HG03025 (cell line): ENCODE measurements around the gene LDLRAP1.

Experiments
- ATAC-seq: cut with Tn5 transposase; IDR thresholded peaks from one replicate; pipeline ENCODE4 v1.9.1; 2021; ENCODE audit warnings: mild to moderate bottlenecking, moderate library complexity; ENCODE audit not compliant: unreplicated experiment, low FRiP score

LDLRAP1 gene

GRCh38 chr1:25523542-25523941 lies 19.9 kb upstream of the LDLRAP1 start:
- no peak for ATAC-seq

- no peak for ATAC-seq
Measured at GRCh38 chr1:25524568-25525360, 18.6 kb upstream of the LDLRAP1 start.

GRCh38 chr1:25525361-25525688 lies 18.1 kb upstream of the LDLRAP1 start:
- ATAC-seq = no peak

GRCh38 chr1:25526753-25527152 lies 16.7 kb upstream of the LDLRAP1 start:
- no peak for ATAC-seq

- no peak for ATAC-seq
Measured at GRCh38 chr1:25527226-25527846, 16.1 kb upstream of the LDLRAP1 start.

GRCh38 chr1:25527946-25528595 lies 15.3 kb upstream of the LDLRAP1 start:
- ATAC-seq = no peak

- no peak for ATAC-seq
Measured at GRCh38 chr1:25528881-25529517, 14.4 kb upstream of the LDLRAP1 start.

GRCh38 chr1:25529518-25530185 lies 13.8 kb upstream of the LDLRAP1 start:
- ATAC-seq = no peak

- ATAC-seq = no peak
Measured at GRCh38 chr1:25530186-25531081, 13.0 kb upstream of the LDLRAP1 start.

GRCh38 chr1:25531082-25531461 lies 12.3 kb upstream of the LDLRAP1 start:
- no peak for ATAC-seq

GRCh38 chr1:25532970-25533369 lies 10.4 kb upstream of the LDLRAP1 start:
- no peak for ATAC-seq

GRCh38 chr1:25533775-25534409 lies 9.5 kb upstream of the LDLRAP1 start:
- ATAC-seq = no peak

GRCh38 chr1:25534410-25534788 lies 9.0 kb upstream of the LDLRAP1 start:
- no peak for ATAC-seq

- ATAC-seq = no peak
Measured at GRCh38 chr1:25536124-25536523, 7.3 kb upstream of the LDLRAP1 start.

- no peak for ATAC-seq
Measured at GRCh38 chr1:25537153-25537831, 6.1 kb upstream of the LDLRAP1 start.

- ATAC-seq = no peak
Measured at GRCh38 chr1:25538191-25538767, 5.1 kb upstream of the LDLRAP1 start.

GRCh38 chr1:25540750-25541342 lies 2.6 kb upstream of the LDLRAP1 start:
- no peak for ATAC-seq

- ATAC-seq = no peak
Measured at GRCh38 chr1:25541425-25541824, 2.0 kb upstream of the LDLRAP1 start.
